GM19372 (cell line): ENCODE results near the gene ARG2.

Source experiments
- ATAC-seq: cut with Tn5 transposase; IDR thresholded peaks from one replicate; pipeline ENCODE4 v1.9.1; 2021; ENCODE audit warnings: mild to moderate bottlenecking, low read depth, moderate library complexity; ENCODE audit not compliant: unreplicated experiment

The ARG2 gene

GRCh38 chr14:67674480-67675218, 54.9 kb downstream of the ARG2 start, which contains the start of gene VTI1B:
Gene VTI1B, minus strand, starts transcription at chr14:67674632. Its CDS starts 143 bp downstream, at chr14:67674489.
- peak; percentile 96 for ATAC-seq

- ATAC-seq: no peak
Observed at GRCh38 chr14:67675219-67675582, 55.5 kb downstream of the ARG2 start.

GRCh38 chr14:67679006-67679405, 59.3 kb downstream of the ARG2 start:
- no peak for ATAC-seq

GRCh38 chr14:67680121-67680602, 60.4 kb downstream of the ARG2 start:
- no peak for ATAC-seq

GRCh38 chr14:67680941-67681340, 61.2 kb downstream of the ARG2 start:
- ATAC-seq: no peak

- ATAC-seq: no peak
Observed at GRCh38 chr14:67683842-67684241, 64.1 kb downstream of the ARG2 start.

- no peak for ATAC-seq
Observed at GRCh38 chr14:67690011-67690410, 70.3 kb downstream of the ARG2 start.

- ATAC-seq: peak; percentile 88
Observed at GRCh38 chr14:67694791-67695393, 75.2 kb downstream of the ARG2 start.

GRCh38 chr14:67695394-67695949, 75.8 kb downstream of the ARG2 start, which contains the start of gene RDH11:
Gene RDH11, minus strand, starts transcription at chr14:67695764. Its CDS starts 61 bp downstream, at chr14:67695703.
- ATAC-seq: peak; percentile 80

GRCh38 chr14:67697006-67697405, 77.3 kb downstream of the ARG2 start:
- ATAC-seq: no peak

- no peak for ATAC-seq
Observed at GRCh38 chr14:67698179-67698578, 78.5 kb downstream of the ARG2 start.
